ENCODE measurements around the gene STK36. TPM values are rescaled to one million over a fixed set of nuclear protein-coding genes. Genes with fewer than 3 reads are reported as not detected.

STK36 gene
- total RNA-seq, 1 experiment from 2014 or later: 47.7 TPM

GRCh38 chr2:218694405-218695145, 22.7 kb downstream of the STK36 start:
- DNase-seq (ENCODE audit: low spot score): no peak
- Mint-ChIP-seq H3K4me1 (no peaks in the 10 kb centered on the region), H3K4me3 (no peak overlapping the region), H3K36me3 (peaks cover 4% of the 10 kb centered on the region; the same call in 1 of the 2 replicates), H3K27me3 (ENCODE audit: low read depth) (no peaks in the 10 kb centered on the region), H3K9me3 (no peaks in the 10 kb centered on the region), H3K27ac (no peak overlapping the region)
- no peak for ATAC-seq
- CTCF ChIA-PET: no interaction called here
- TF ChIP-seq, protein P1, sequence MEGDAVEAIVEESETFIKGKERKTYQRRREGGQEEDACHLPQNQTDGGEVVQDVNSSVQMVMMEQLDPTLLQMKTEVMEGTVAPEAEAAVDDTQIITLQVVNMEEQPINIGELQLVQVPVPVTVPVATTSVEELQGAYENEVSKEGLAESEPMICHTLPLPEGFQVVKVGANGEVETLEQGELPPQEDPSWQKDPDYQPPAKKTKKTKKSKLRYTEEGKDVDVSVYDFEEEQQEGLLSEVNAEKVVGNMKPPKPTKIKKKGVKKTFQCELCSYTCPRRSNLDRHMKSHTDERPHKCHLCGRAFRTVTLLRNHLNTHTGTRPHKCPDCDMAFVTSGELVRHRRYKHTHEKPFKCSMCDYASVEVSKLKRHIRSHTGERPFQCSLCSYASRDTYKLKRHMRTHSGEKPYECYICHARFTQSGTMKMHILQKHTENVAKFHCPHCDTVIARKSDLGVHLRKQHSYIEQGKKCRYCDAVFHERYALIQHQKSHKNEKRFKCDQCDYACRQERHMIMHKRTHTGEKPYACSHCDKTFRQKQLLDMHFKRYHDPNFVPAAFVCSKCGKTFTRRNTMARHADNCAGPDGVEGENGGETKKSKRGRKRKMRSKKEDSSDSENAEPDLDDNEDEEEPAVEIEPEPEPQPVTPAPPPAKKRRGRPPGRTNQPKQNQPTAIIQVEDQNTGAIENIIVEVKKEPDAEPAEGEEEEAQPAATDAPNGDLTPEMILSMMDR (IDR thresholded peaks at IDR 0.05): no peak
- TF ChIP-seq, protein P2, sequence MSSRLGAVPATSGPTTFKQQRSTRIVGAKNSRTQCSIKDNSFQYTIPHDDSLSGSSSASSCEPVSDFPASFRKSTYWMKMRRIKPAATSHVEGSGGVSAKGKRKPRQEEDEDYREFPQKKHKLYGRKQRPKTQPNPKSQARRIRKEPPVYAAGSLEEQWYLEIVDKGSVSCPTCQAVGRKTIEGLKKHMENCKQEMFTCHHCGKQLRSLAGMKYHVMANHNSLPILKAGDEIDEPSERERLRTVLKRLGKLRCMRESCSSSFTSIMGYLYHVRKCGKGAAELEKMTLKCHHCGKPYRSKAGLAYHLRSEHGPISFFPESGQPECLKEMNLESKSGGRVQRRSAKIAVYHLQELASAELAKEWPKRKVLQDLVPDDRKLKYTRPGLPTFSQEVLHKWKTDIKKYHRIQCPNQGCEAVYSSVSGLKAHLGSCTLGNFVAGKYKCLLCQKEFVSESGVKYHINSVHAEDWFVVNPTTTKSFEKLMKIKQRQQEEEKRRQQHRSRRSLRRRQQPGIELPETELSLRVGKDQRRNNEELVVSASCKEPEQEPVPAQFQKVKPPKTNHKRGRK (CRISPR knock-in tag; IDR thresholded peaks at IDR 0.05; ENCODE audit: borderline replicate concordance): no peak
- TF ChIP-seq, protein P3, sequence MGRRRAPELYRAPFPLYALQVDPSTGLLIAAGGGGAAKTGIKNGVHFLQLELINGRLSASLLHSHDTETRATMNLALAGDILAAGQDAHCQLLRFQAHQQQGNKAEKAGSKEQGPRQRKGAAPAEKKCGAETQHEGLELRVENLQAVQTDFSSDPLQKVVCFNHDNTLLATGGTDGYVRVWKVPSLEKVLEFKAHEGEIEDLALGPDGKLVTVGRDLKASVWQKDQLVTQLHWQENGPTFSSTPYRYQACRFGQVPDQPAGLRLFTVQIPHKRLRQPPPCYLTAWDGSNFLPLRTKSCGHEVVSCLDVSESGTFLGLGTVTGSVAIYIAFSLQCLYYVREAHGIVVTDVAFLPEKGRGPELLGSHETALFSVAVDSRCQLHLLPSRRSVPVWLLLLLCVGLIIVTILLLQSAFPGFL (CRISPR knock-in tag; IDR thresholded peaks at IDR 0.05; ENCODE audit: borderline replicate concordance): no peak
- no peak for TF ChIP-seq PRDM15 (CRISPR knock-in tag; IDR thresholded peaks at IDR 0.05)
- TF ChIP-seq ZMAT4 (CRISPR knock-in tag; IDR thresholded peaks at IDR 0.05): no peak
- TF ChIP-seq, protein P4, sequence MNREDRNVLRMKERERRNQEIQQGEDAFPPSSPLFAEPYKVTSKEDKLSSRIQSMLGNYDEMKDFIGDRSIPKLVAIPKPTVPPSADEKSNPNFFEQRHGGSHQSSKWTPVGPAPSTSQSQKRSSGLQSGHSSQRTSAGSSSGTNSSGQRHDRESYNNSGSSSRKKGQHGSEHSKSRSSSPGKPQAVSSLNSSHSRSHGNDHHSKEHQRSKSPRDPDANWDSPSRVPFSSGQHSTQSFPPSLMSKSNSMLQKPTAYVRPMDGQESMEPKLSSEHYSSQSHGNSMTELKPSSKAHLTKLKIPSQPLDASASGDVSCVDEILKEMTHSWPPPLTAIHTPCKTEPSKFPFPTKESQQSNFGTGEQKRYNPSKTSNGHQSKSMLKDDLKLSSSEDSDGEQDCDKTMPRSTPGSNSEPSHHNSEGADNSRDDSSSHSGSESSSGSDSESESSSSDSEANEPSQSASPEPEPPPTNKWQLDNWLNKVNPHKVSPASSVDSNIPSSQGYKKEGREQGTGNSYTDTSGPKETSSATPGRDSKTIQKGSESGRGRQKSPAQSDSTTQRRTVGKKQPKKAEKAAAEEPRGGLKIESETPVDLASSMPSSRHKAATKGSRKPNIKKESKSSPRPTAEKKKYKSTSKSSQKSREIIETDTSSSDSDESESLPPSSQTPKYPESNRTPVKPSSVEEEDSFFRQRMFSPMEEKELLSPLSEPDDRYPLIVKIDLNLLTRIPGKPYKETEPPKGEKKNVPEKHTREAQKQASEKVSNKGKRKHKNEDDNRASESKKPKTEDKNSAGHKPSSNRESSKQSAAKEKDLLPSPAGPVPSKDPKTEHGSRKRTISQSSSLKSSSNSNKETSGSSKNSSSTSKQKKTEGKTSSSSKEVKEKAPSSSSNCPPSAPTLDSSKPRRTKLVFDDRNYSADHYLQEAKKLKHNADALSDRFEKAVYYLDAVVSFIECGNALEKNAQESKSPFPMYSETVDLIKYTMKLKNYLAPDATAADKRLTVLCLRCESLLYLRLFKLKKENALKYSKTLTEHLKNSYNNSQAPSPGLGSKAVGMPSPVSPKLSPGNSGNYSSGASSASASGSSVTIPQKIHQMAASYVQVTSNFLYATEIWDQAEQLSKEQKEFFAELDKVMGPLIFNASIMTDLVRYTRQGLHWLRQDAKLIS (CRISPR knock-in tag; IDR thresholded peaks at IDR 0.05; ENCODE audit: borderline replicate concordance): no peak
- TF ChIP-seq NR1H2 (CRISPR knock-in tag; IDR thresholded peaks at IDR 0.05): no peak
- no peak for TF ChIP-seq MYBL2 (CRISPR knock-in tag; IDR thresholded peaks at IDR 0.05)
- no peak for TF ChIP-seq ZNF138 (CRISPR knock-in tag; conservative IDR thresholded peaks at IDR 0.05)
- TF ChIP-seq, protein P5, sequence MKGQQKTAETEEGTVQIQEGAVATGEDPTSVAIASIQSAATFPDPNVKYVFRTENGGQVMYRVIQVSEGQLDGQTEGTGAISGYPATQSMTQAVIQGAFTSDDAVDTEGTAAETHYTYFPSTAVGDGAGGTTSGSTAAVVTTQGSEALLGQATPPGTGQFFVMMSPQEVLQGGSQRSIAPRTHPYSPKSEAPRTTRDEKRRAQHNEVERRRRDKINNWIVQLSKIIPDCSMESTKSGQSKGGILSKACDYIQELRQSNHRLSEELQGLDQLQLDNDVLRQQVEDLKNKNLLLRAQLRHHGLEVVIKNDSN (CRISPR knock-in tag; IDR thresholded peaks at IDR 0.05): no peak
- TF ChIP-seq ATF2 (CRISPR knock-in tag; IDR thresholded peaks at IDR 0.05; ENCODE audit: borderline replicate concordance, low read depth): no peak
- no peak for TF ChIP-seq SOX15 (CRISPR knock-in tag; IDR thresholded peaks at IDR 0.05)
- POLR2A ChIA-PET: no interaction called here

All from WTC11 (cell line).